CD1c-positive myeloid dendritic cell (primary cell): Measurements from ENCODE around the gene IRF4.

Source experiments
- DNase-seq: peaks from one replicate; pipeline ENCODE4 v3.0.0-alpha.2; 2016; ENCODE audit errors: extremely low spot score

The IRF4 gene

DNA sequence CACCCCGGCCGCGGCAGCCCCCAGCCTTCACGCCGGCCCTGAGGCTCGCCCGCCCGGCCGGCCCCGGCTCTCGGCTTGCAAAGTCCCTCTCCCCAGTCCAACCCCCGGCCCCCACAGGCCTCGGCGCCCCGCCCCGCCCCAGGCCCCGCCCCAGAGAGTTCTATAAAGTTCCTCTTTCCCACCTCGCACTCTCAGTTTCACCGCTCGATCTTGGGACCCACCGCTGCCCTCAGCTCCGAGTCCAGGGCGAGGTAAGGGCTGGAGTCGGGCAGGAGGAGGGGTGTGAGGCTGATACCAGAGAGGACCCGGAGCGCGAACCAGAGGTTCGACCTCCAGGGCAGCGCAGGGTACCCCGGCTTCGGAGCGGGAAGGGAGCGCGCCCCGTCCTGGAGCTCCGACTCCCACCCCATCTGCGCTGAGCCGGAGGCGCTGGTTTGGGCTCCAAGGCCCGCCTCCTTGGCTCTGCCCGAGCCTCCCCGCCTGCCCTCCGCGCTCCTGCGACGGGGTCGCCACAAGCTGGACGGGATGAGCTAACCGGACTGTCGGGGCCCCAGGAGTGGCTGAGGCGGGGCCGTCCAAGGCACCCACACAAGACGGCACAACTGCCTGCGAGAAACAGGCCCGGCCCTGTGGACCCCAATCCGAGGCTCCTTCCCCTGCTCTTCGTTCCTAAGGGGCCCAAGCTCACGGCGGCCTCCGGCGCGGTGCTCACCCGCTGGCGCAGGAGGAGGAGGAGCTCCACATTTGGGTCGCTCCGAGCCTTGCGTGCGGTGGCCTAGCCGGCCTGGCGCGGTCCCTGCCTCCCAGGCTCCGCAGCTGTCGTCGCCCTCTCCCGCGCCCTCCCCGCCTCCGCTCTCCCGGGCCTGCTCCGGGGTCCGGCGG, at the start of gene IRF4:
Gene IRF4, plus strand, starts transcription at position 194 of the 882 bp plus-strand sequence. CDS start 1,401 bp downstream, outside the sequence.
- peak; percentile 85 for DNase-seq

DNA sequence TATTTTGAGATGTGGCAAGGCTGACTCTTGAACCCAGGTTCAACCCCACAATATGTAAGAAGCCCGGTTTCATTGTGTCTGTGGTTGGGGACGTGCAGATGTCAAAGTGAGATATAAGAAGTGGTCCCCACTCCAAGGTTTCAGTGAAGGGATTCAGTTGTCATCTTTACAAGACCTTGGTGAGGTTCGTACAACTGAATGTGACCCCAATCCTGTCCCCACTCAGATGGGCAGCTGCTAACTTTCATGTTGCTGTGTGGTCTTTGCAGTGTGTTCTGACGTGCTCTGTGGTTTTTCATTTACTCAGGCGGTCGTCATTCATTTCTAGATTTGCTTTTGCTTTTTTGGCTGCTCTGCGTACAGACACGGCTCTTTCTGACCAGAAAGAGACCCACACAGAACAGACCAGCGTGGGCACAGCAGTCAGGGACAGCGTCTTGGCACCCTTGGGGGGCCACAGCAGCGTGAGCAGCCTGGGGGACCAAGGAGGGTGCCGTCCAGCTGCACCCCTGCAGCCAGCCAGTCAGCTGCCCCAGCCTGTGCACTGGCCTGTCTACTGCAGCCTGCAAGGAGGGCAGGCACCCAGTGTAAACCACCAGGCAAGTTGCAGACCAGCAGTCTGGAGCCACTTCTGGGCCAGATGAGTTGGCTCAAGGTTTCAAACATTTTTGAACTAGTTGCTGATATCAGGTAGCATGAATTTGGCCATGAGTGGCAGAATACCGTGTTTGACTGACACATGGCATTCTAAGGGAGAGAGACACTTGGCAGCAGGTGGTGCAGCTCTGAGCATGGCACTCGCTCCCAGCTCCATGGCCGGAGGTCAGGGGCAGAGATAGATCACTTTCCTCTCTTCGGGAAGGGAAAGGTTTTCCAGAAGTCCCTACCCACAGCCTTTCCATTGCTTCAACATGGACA, 49.4 kb upstream of the IRF4 start:
- DNase-seq = no peak

- no peak for DNase-seq
Measured at GRCh38 chr6:342832-343179, 48.7 kb upstream of the IRF4 start.

DNA sequence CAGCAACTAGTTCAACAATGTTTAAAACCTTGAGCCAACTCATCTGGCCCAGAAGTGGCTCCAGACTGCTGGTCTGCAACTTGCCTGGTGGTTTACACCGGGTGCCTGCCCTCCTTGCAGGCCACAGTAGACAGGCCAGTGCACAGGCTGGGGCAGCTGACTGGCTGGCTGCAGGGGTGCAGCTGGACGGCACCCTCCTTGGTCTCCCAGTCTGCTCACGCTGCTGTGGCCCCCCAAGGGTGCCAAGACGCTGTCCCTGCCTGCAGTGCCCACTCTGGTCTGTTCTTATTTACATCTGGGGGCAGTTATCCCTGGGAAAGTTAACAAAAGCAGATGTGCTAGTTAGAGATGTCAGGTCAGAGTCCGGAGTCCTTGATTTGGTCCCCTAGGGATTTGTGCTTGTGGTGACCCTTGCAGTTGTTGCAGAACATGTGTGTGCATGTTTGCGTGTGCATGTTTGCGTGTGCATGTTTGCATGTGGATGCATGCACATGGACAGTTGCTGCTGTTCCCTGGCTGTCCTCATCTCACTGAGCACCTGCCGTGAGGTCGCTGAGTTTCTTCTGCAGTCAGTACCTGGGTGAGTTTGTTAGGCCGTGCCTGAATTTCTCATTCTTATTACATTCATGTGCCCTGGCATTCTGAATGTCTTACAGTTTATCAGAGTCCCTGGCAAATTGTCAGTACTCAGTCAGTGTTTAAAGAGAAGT, 48.2 kb upstream of the IRF4 start:
- no peak for DNase-seq

DNA sequence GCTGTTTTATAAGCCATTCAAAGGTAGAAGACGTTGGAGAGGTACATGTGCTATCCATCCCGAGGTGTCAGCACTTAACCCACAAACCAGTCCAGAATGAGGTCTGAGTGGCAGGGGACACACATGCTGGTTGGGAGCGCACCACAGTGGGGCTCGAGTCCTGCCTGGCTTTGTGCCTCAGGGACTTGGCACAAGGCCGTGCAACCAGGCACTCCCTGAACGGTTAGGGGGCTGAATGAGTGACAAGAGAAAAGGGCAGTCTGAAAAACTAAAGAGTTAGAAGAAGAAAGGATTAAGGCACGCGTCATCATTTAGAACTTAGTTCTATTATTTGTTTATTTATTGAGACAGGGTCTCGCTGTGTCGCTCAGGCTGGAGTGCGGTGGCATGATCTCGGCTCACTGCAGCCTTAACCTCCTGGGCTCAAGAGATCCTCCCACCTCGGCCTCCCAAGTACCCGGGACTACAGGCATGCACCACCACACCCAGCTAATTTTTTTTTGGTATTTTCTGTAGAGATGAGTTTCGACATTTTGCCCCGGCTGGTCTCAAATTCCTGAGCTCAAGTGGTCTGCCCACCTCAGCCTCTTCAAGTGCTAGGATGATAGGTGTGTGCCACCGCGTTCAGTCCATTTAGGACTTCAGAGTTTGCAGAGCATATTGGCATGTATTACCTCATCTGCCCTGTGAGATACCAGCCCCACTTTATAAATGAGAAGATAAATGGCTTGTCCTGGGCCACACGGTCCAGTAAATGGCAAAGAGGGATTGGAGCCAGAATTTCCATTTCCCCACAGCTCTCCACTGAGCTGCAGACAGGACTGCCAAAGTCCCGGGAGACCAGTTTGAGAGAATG, 47.4 kb upstream of the IRF4 start:
- DNase-seq = no peak

- DNase-seq = no peak
Measured at GRCh38 chr6:344816-345340, 46.7 kb upstream of the IRF4 start.

DNA sequence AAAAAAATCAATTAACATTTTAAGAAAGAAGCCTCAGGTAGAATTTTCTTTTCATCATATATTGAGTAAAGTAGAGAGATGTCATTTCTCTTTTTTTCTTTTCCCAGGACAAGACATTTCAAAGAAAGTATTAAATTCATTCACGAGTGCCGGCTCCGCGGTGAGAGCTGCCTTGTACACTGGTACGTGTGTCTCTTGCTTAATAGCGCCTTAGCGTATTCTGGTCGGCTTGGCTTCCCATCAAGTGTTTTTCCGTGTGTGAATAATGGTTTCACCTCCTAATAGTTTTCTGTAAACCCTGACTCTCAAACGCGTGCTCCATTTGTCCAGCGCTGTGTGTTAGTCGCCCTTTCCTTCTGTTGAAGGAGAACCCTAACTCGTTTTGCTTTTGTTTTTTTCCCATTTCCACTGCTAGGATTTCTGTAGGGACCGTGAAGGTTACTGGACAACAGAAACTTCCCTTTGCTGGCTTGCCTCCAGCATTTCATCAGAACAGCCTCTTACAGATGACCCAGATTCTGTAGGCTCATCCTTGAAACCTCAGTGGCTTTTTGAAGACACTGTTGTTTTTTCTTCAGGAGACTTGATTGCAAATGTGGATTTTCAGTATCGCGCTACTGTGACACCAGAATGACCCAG, 45.7 kb upstream of the IRF4 start:
- peak; percentile 38 for DNase-seq

DNA sequence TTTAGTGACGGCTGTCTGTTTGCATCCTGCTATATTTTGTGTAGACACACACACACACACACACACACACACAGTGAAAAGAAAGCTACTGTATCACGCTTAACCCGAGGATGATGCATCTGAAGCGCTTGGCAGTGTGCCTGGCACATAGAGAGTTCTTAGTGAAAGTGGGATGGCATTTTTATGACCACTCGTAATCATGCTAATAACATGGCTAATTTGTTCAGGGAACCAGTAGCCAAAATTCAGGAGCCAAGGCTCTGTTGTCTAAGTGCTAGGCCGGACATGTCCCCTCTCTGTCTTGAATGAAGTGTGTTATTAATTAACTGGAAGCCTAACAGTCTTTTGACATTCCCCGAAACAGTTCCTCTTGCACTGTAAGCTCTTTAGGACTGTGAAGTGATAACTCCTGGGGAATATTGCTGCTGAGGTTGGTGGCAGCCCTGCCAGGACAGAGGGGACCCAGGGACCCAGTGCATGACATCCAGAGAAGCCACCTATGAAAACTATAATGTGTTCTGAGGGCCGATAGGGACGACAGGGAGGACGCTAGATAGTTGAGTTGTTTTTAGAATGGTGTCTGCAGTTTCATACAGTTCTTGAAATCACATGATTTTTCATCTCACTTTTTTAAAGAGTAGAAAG, 45.0 kb upstream of the IRF4 start:
- no peak for DNase-seq

- DNase-seq = no peak
Measured at GRCh38 chr6:347232-347631, 44.3 kb upstream of the IRF4 start.

- no peak for DNase-seq
Measured at GRCh38 chr6:347951-348859, 43.3 kb upstream of the IRF4 start.

- DNase-seq = no peak
Measured at GRCh38 chr6:348860-349396, 42.6 kb upstream of the IRF4 start.

- no peak for DNase-seq
Measured at GRCh38 chr6:349491-349921, 42.0 kb upstream of the IRF4 start.

- no peak for DNase-seq
Measured at GRCh38 chr6:350371-350770, 41.2 kb upstream of the IRF4 start.

- no peak for DNase-seq
Measured at GRCh38 chr6:351011-351866, 40.3 kb upstream of the IRF4 start.

GRCh38 chr6:351867-352289, 39.7 kb upstream of the IRF4 start:
- no peak for DNase-seq

DNA sequence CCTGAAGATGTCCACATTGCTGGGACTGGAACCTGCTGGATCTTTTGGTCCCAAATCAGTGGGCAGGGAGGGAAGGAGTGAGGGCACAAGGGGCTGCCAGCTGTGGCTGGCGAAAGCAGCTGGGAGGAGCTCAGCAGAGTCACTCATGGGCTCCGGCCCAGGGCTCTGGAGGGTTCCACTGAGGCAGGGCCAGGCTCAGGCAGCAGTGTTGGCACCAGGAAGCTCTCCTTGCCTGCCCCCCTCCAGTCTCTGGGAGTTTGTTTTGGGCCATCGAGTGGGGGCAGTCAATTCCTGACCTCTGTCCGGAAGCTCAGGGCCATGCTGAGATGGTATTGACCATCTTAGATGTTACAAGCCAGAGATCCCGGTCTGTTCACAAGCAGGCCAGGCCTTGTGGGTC, 39.1 kb upstream of the IRF4 start:
- no peak for DNase-seq

DNA sequence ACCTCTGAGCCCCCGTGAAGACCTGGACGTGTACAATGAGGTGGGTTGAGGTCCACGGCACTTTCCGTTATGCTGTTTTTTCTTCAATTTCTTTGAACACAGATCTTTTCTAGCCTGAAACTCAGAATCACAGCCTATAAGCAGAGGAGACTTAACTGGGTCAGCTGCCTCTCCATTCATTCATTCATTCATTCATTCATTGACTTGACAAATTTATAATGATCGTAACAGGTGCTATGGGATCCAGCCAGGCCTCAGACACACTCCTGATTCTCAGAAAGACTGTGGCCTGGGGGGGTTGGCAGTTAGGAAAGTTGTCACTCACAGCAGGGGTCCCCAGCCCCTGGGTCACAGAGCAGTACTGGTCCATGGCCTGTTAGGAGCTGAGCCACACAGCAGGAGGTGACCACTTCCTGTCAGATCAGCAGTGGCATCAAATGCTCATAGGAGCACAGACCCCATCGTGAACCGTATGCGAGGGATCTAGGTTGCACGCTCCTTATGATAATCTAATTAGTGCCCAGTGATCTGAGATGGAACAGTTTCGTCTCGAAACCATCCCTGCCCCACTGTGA, 38.6 kb upstream of the IRF4 start:
- DNase-seq = no peak
